CD14-positive monocyte (primary cell): ENCODE results near the gene GIGYF2. TPM values are rescaled to one million over a fixed set of nuclear protein-coding genes. Genes with fewer than 3 reads are reported as not detected.

ENCODE experiments used
- DNase-seq, 3 donors: peaks; one replicate each; pipeline ENCODE4 v3.0.0-alpha.2; 2011 to 2022
- H2AFZ ChIP-seq: 2 replicates; pipeline ENCODE4 v1.6.0; 2012; ENCODE audit warnings: mild to moderate bottlenecking, low read depth, low read length, inconsistent platforms; ENCODE audit not compliant: insufficient read depth, poor library complexity, severe bottlenecking
- H3K27ac ChIP-seq, 2 donors: 1 replicate in 1 of 2; 2 replicates in 1 of 2; pipeline ENCODE4 v1.5.1; 2012 to 2013; ENCODE audit warnings: low read length in 2 of 2, control low read depth in 1 of 2, inconsistent platforms in 1 of 2, low read depth in 1 of 2, mild to moderate bottlenecking in 1 of 2
- H3K27me3 ChIP-seq, 2 donors: one replicate each; pipeline versions ENCODE4 v1.6.0 to v1.6.1; 2011 to 2013; ENCODE audit warnings: low read length in 2 of 2; ENCODE audit not compliant: control insufficient read depth in 2 of 2, insufficient read depth in 2 of 2
- H3K36me3 ChIP-seq, 2 donors: replicated peaks in 1 of 2; 1 replicate in 1 of 2; 2 replicates in 1 of 2; pipeline versions ENCODE4 v1.5.1 to v1.6.1; 2012 to 2013; ENCODE audit warnings: low read length in 2 of 2, control low read depth in 1 of 2, inconsistent platforms in 1 of 2, mild to moderate bottlenecking in 1 of 2; ENCODE audit not compliant: insufficient read depth in 2 of 2, control insufficient read depth in 1 of 2
- H3K4me1 ChIP-seq, 2 donors: 1 replicate in 1 of 2; 2 replicates in 1 of 2; pipeline versions ENCODE4 v1.5.1 to v1.6.1; 2012 to 2013; ENCODE audit warnings: low read length in 2 of 2, control low read depth in 1 of 2, inconsistent platforms in 1 of 2, mild to moderate bottlenecking in 1 of 2, moderate library complexity in 1 of 2; ENCODE audit not compliant: insufficient read depth in 2 of 2, control insufficient read depth in 1 of 2
- H3K4me2 ChIP-seq: replicated peaks from 2 replicates; pipeline ENCODE3; 2012; ENCODE audit warnings: low read length, moderate library complexity, mild to moderate bottlenecking; ENCODE audit not compliant: poor library complexity, severe bottlenecking; ENCODE audit errors: extremely low read depth
- H3K4me3 ChIP-seq, 3 experiments: fragments of 200-600 bp in 1 of 3; sonication (generic) in 1 of 3; replicated peaks in 1 of 3; 1 replicate in 2 of 3; 2 replicates in 1 of 3; pipeline ENCODE4 v1.5.1; 2011 to 2013; ENCODE audit warnings: low read length in 3 of 3, mild to moderate bottlenecking in 3 of 3, control low read depth in 2 of 3, low read depth in 2 of 3, inconsistent platforms in 1 of 3, moderate library complexity in 1 of 3
- H3K79me2 ChIP-seq: 2 replicates; pipeline ENCODE4 v1.6.0; 2012; ENCODE audit warnings: mild to moderate bottlenecking, control low read depth, inconsistent platforms, low read length, moderate library complexity; ENCODE audit not compliant: insufficient read depth
- H3K9ac ChIP-seq: 2 replicates; pipeline ENCODE4 v1.6.0; 2017; ENCODE audit warnings: low read length, mild to moderate bottlenecking; ENCODE audit not compliant: insufficient read depth, poor library complexity, severe bottlenecking
- H3K9me3 ChIP-seq, 2 donors: replicated peaks in 1 of 2; 1 replicate in 1 of 2; 2 replicates in 1 of 2; pipeline versions ENCODE4 v1.5.1 to v1.6.1; 2012 to 2013; ENCODE audit warnings: low read length in 2 of 2, control low read depth in 1 of 2; ENCODE audit not compliant: control insufficient read depth in 1 of 2, insufficient read depth in 1 of 2
- H4K20me1 ChIP-seq: 2 replicates; pipeline ENCODE4 v1.6.0; 2012; ENCODE audit warnings: mild to moderate bottlenecking, low read length, control low read depth, moderate library complexity; ENCODE audit not compliant: insufficient read depth
- H3K27ac Mint-ChIP-seq, 7 donors: one replicate each; pipeline ENCODE4 v1.8.0; 2020; ENCODE audit warnings: mild to moderate bottlenecking in 7 of 7, mixed read lengths in 7 of 7, moderate library complexity in 6 of 7, inconsistent platforms in 2 of 7
- H3K27me3 Mint-ChIP-seq, 3 donors: one replicate each; pipeline ENCODE4 v1.8.0; 2021 to 2022; ENCODE audit warnings: low read depth in 3 of 3, mild to moderate bottlenecking in 3 of 3, mixed read lengths in 3 of 3, moderate library complexity in 3 of 3, inconsistent platforms in 1 of 3
- H3K36me3 Mint-ChIP-seq, 2 donors: one replicate each; pipeline ENCODE4 v1.8.0; 2020; ENCODE audit warnings: mixed read lengths in 2 of 2, inconsistent platforms in 1 of 2, mild to moderate bottlenecking in 1 of 2
- H3K4me1 Mint-ChIP-seq: one replicate; pipeline ENCODE4 v1.8.0; 2020; ENCODE audit warnings: mild to moderate bottlenecking, mixed read lengths
- H3K4me3 Mint-ChIP-seq, 2 donors: one replicate each; pipeline ENCODE4 v1.8.0; 2020; ENCODE audit warnings: mild to moderate bottlenecking in 2 of 2, mixed read lengths in 2 of 2, moderate library complexity in 1 of 2
- H3K9me3 Mint-ChIP-seq, 7 donors: one replicate each; pipeline ENCODE4 v1.8.0; 2020 to 2022; ENCODE audit warnings: mixed read lengths in 7 of 7, mild to moderate bottlenecking in 6 of 7, moderate library complexity in 6 of 7, inconsistent platforms in 2 of 7
- CTCF ChIP-seq: fragments of 200-600 bp; IDR thresholded peaks from one replicate; pipeline ENCODE4 v1.8.0; 2022; ENCODE audit warnings: antibody characterized with exemption, mild to moderate bottlenecking
- whole genome bisulfite sequencing: methylation state at CpG from one replicate; pipeline ENCODE4 v1.1.5; 2013; ENCODE audit warnings: missing lambda C conversion rate; ENCODE audit not compliant: insufficient coverage; 5-methylcytosine and 5-hydroxymethylcytosine counted together
- intact Hi-C, 2 donors: fragments of 100-400 bp; cut with micrococcal nuclease; formaldehyde crosslinking; loops; one replicate each; pipeline versions ENCODE4 v1.15.0 to v1.15.1; 2023
- polyA plus RNA-seq, 3 donors: library from polyadenylated mRNA; depleted of rRNA in 1 of 3; unstranded in 2 of 3; stranded (reverse) in 1 of 3; fragments of 300-500 nt in 2 of 3; fragments of >200 nt in 1 of 3; fragmentation: Illumina TruSeq in 2 of 3; gene quantifications; 1 replicate in 2 of 3; 2 replicates in 1 of 3; pipeline ENCODE4 v1.2.3, GENCODE V29; 2012 to 2021

GIGYF2 gene
- polyA plus RNA-seq, 3 donors = 7.7 to 20.7 (median 17.3) TPM

DNA sequence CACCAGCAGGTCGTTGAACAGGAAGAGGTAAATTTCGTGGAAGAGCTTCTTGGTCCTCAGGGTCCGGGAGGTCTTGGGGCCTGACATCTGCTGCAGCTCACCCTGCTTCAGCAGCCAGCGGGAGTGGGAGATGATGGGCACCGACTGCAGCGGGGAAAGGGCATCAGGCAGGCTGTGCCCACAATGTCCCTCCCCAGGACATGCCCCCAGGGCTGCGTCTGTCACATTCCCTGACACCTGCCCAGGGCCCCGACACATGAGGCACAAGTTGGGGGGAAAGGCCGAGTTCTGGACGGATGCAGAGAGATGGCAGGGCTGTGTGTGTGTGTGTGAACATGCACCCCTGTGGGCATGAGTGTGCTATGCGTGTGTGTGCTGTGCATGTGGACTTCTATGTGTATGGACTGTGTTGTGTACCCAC lies 186.9 kb downstream of the GIGYF2 start:
- no peak overlapping the region for H3K4me2 ChIP-seq
- no peaks in the 10 kb centered on the region for H3K4me1 ChIP-seq
- no peak overlapping the region for H3K4me3 ChIP-seq
- no peaks in the 10 kb centered on the region for H3K9me3 ChIP-seq
- H4K20me1 ChIP-seq = no peaks in the 10 kb centered on the region
- H3K79me2 ChIP-seq = no peaks in the 10 kb centered on the region
- H3K9ac ChIP-seq = no peak overlapping the region
- no peak overlapping the region for H3K4me3 Mint-ChIP-seq
- H3K36me3 ChIP-seq = no peaks in the 10 kb centered on the region
- peaks cover 0 to 3% (median 0%) of the 10 kb centered on the region in 7 donors for H3K9me3 Mint-ChIP-seq
- TF ChIP-seq CTCF = no peak
- peaks cover 3 to 10% (median 4%) of the 10 kb centered on the region in 3 donors for H3K27me3 Mint-ChIP-seq
- DNase-seq = no peak
- no peaks in the 10 kb centered on the region for H3K4me1 Mint-ChIP-seq
- intact Hi-C loops = no loop called here
- 90% methylated on average over 11 of the region's 11 CpGs for WGBS
- H2AFZ ChIP-seq = no peak overlapping the region
- no peak overlapping the region for H3K27ac Mint-ChIP-seq
- H3K36me3 Mint-ChIP-seq = no peaks in the 10 kb centered on the region
- no peaks in the 10 kb centered on the region for H3K27me3 ChIP-seq
- no peak overlapping the region for H3K27ac ChIP-seq

DNA sequence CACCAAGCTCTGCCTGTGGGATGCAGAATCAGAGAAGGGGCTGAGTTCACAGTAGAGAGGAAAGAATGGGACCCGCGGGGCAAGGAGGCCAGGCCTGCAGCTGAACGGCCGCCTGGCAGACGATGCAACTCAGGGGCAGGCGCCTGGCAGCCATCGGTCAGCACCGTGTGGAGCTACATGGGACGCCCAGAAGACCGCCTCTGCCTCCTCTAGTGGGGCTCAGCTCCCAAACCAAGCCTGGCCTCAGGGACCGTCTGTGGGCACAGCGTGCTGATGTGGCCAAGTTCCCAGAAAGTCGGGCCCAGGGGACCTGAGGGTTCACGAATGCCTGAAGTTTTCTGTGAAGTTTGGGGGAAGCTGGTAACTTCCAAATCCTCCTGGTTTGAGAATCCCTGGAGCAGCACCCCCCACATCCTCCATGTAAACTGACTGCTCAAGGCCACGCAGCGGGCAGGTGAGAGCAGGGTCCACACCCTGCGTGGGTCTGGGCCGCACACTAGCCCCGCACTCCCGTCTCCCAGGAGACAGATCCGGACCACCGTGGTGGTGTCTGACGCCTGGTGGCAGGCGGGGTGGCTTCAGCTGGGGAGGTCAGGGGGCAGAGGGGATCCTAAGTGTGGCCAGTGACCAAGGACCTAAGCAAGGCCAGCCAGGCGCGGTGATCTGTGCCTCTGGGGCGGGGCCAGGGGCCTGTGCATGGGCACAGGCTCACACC lies 187.6 kb downstream of the GIGYF2 start:
- Histone ChIP-seq H3K79me2 (no peaks in the 10 kb centered on the region), H3K4me1 (no peaks in the 10 kb centered on the region), H3K9ac (no peak overlapping the region), H3K9me3 (no peaks in the 10 kb centered on the region), H3K36me3 (no peaks in the 10 kb centered on the region), H2AFZ (no peak overlapping the region), H3K27me3 (no peaks in the 10 kb centered on the region), H4K20me1 (no peaks in the 10 kb centered on the region), H3K4me2 (no peak overlapping the region), H3K4me3 (no peak overlapping the region), H3K27ac (no peak overlapping the region)
- no peak overlapping the region for H3K4me3 Mint-ChIP-seq
- WGBS = 95% methylated on average over 25 of the region's 27 CpGs
- intact Hi-C loops = no loop called here
- no peaks in the 10 kb centered on the region for H3K4me1 Mint-ChIP-seq
- DNase-seq = no peak
- H3K27me3 Mint-ChIP-seq = peaks cover 3 to 13% (median 4%) of the 10 kb centered on the region in 3 donors
- H3K36me3 Mint-ChIP-seq = no peaks in the 10 kb centered on the region
- H3K27ac Mint-ChIP-seq = no peak overlapping the region
- TF ChIP-seq CTCF = no peak
- peaks cover 0 to 3% (median 0%) of the 10 kb centered on the region in 7 donors for H3K9me3 Mint-ChIP-seq
